ENCODE results near the gene SHISA4. TPM values are rescaled to one million over a fixed set of nuclear protein-coding genes. Genes with fewer than 3 reads are reported as not detected.

SHISA4 gene
- total and polyA plus RNA-seq, 2 of the 8 experiments (the other 6 are each of a cell fraction or from before 2014, with no cell fraction given) = 7.8 to 28.9 TPM

DNA sequence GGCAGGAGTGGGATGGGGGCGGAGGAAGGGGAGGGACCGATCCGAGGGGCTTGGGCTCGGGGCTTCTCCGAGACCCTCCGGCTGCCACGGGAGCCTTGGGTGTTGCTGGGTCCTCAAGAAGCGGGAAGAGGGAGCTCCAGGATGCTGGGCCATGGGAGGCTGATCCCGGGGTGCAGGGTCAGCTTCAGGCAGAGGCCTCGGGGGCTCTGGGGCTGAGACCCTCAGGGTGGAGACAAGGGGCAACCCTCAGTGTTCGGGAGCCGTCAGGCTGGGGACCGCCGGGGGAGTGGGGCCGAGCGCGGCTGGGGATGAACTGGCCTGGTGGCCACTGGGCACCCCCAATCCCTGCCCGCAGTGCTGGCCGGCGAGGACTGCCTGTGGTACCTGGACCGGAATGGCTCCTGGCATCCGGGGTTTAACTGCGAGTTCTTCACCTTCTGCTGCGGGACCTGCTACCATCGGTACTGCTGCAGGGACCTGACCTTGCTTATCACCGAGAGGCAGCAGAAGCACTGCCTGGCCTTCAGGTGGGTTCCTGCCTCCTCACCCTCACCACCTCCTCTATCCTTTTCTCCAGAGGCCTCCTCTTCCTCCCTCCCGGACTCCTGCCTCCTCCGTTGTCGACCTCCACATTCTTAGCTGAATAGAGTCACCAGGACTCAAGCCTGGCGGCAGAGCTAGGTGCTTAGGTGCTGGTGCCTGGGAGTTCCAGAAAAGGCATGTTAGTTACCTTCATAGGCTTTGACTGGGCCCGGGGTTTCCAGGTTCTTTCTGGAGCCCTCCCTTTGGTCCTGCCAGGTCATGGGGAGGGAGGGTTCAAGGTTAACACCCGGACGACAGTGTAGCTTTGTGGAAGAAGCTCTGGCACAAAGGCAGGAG, 631 bp downstream of the SHISA4 start:
- Histone ChIP-seq H3K27ac (ENCODE audit: low read depth, low read length) (no peak overlapping the region), H4K91ac (replicated peaks; ENCODE audit: insufficient read length, low read length) (peak overlapping the region; percentile 26), H3K14ac (ENCODE audit: insufficient read length) (no peak overlapping the region), H2BK20ac (ENCODE audit: low read length) (no peak overlapping the region), H2BK15ac (ENCODE audit: low read length) (peak overlapping the region; percentile 72; the same call in 1 of the 2 replicates), H3K56ac (replicated peaks; ENCODE audit: insufficient read length, low read depth, low read length) (no peak overlapping the region), H3K23ac (ENCODE audit: insufficient read length) (no peak overlapping the region), H3K18ac (ENCODE audit: extremely low read depth, low read length) (no peak overlapping the region; the same call in 1 of the 2 replicates), H3K4ac (replicated peaks; ENCODE audit: insufficient read length, low read depth, low read length) (no peak overlapping the region), H2BK12ac (ENCODE audit: low read depth, low read length) (no peak overlapping the region), H3K27me3 (replicated peaks in 1 of 4; ENCODE audit: control insufficient read depth in 3 of 4, extremely low read depth in 1 of 4, insufficient read depth in 3 of 4, low read length in 3 of 4) (peaks cover 0 to 10% (median 6%) of the 10 kb centered on the region in 4 experiments; a peak in 4 of 7 replicates), H3K79me2 (ENCODE audit: control insufficient read depth in 1 of 2, insufficient read depth in 2 of 2, low read length in 2 of 2) (no peaks in the 10 kb centered on the region), H2AK5ac (ENCODE audit: low read depth, low read length) (0 out of 2 replicates have a peak overlapping the region, but pooled peaks have one; percentile 39), H3K9me3 (ENCODE audit: insufficient read depth in 2 of 2, low read depth in 1 of 2, low read length in 1 of 2) (no peaks in the 10 kb centered on the region), H3K4me1 (replicated peaks in 1 of 4; ENCODE audit: control insufficient read depth in 3 of 4, insufficient read depth in 4 of 4, low read length in 3 of 4) (peaks cover 0 to 18% (median 14%) of the 10 kb centered on the region in 4 experiments; a peak in 6 of 7 replicates), H3K4me2 (ENCODE audit: insufficient read depth in 1 of 2, low read depth in 2 of 2, low read length in 2 of 2) (peak overlapping the region; percentile 55 to 79), H3K23me2 (ENCODE audit: low read depth, low read length) (peaks cover 14% of the 10 kb centered on the region; the same call in 1 of the 2 replicates), H4K20me1 (replicated peaks in 1 of 2; ENCODE audit: control insufficient read depth in 1 of 2, insufficient read depth in 2 of 2, low read length in 2 of 2) (no peaks in the 10 kb centered on the region), H4K5ac (ENCODE audit: insufficient read length, low read depth, low read length) (no peak overlapping the region), H3K79me1 (ENCODE audit: low read depth, low read length) (no peaks in the 10 kb centered on the region), H2BK5ac (ENCODE audit: low read depth, low read length) (no peak overlapping the region; the same call in 1 of the 2 replicates), H3K9ac (replicated peaks in 1 of 4; ENCODE audit: extremely low read depth in 1 of 4, low read depth in 3 of 4, low read length in 3 of 4) (no peak overlapping the region; a peak in 1 of 7 replicates), H4K8ac (ENCODE audit: extremely low read depth, insufficient read depth, low read length) (no peak overlapping the region), H3K36me3 (ENCODE audit: control insufficient read depth in 2 of 4, insufficient read depth in 4 of 4, low read length in 3 of 4) (no peaks in the 10 kb centered on the region), H2BK120ac (replicated peaks; ENCODE audit: low read depth, low read length) (no peak overlapping the region), H2AFZ (ENCODE audit: low read length) (no peak overlapping the region; the same call in 1 of the 2 replicates), H3K4me3 (ENCODE audit: extremely low read depth in 1 of 4, insufficient read depth in 2 of 4, low read depth in 3 of 4, low read length in 4 of 4) (peak overlapping the region; percentile 52 to 73 (median 58))
- DNase-seq (ENCODE audit: low read depth in 1 of 2, low spot score in 2 of 2) (no peak), FAIRE-seq (no peak)
- WGBS, 2 experiments (ENCODE audit: extremely low coverage in 1 of 2, insufficient coverage in 1 of 2, insufficient read length in 1 of 2, insufficient replicate concordance in 2 of 2, low coverage in 1 of 2, low lambda C conversion rate in 2 of 2, missing lambda C conversion rate in 1 of 2) = 66% methylated on average over 20 of the region's 33 CpGs; no CpG with 5 or more reads in 1 of the 2 experiments
- ChIA-PET CTCF (ENCODE audit: partially characterized antibody) (interaction anchor here (1.4 to 14.8 kb wide), 4 partner anchors 10 to 358 kb away, joined by 4 to 244 read pairs (median 6); no protein-coding TSS in a partner anchor), POLR2A (ENCODE audit: partially characterized antibody) (interaction anchor here (0.7 to 9.6 kb wide), 3 partner anchors 8 to 129 kb away, joined by 3 to 117 read pairs (median 3); no protein-coding TSS in a partner anchor)
- TF ChIP-seq EP300 (IDR thresholded peaks at IDR 0.05; ENCODE audit: borderline replicate concordance in 1 of 2, low read depth in 2 of 2, low read length in 2 of 2) (no peak), ASH2L (IDR thresholded peaks at IDR 0.05; ENCODE audit: low read length) (peak; percentile 52)

All from H1 (cell line).